NT2/D1 (cell line): Measurements from ENCODE around the gene CRB1.

Experiments used
- SUZ12 ChIP-seq: IDR thresholded peaks from 2 replicates; pipeline ENCODE4 v1.6.1; 2011; ENCODE audit not compliant: insufficient read length, insufficient read depth; ENCODE audit errors: extremely low read depth
- ZNF274 ChIP-seq: IDR thresholded peaks from 2 replicates; pipeline ENCODE4 v1.6.1; 2011; ENCODE audit warnings: mild to moderate bottlenecking, low read depth, low read length

DNA sequence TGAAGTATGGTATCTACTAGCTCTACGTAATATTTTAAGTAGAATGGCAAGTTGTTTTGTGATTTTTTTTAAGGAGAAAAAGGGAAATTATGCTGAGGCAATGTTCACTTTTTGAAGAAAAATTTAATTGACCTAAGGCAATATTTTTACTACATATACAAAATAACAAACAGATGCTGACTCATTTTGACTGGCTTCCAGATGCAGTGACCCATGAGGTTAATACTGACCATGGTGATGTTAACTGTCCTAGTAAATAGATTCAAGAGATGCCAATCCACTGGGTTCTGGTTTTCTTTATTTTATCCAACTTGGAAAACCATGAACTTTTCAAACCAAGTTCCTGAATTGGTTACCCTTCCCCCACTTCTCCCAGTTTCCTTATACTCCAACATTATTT, 154.9 kb downstream of the CRB1 start:
- no peak for TF ChIP-seq ZNF274
- no peak for TF ChIP-seq SUZ12
